Islet precursor cell (in vitro differentiated cells): ENCODE results near the gene GRIP2.

ENCODE experiments used
- DNase-seq: peaks from one replicate; pipeline ENCODE4 v3.0.0-alpha.2; 2018

GRIP2 gene

GRCh38 chr3:14519406-14519805 is 20.7 kb downstream of the GRIP2 start:
- DNase-seq: peak; percentile 35

GRCh38 chr3:14518893-14519292 is 21.2 kb downstream of the GRIP2 start:
- DNase-seq: peak; percentile 18

GRCh38 chr3:14518432-14518802 is 21.7 kb downstream of the GRIP2 start:
- DNase-seq: no peak

- peak; percentile 56 for DNase-seq
These were observed 22.3 kb downstream of the GRIP2 start for GRCh38 chr3:14517601-14518431.

- DNase-seq: peak; percentile 30
These were observed 23.3 kb downstream of the GRIP2 start for GRCh38 chr3:14516738-14517345.

GRCh38 chr3:14515526-14515925 is 24.6 kb downstream of the GRIP2 start:
- peak; percentile 15 for DNase-seq

- DNase-seq: peak; percentile 54
These were observed 25.8 kb downstream of the GRIP2 start for GRCh38 chr3:14514323-14514720.

- DNase-seq: no peak
These were observed 26.4 kb downstream of the GRIP2 start for GRCh38 chr3:14513566-14514322.

GRCh38 chr3:14512942-14513327 is 27.2 kb downstream of the GRIP2 start:
- DNase-seq: no peak

GRCh38 chr3:14512281-14512941 is 27.7 kb downstream of the GRIP2 start:
- DNase-seq: no peak

GRCh38 chr3:14511623-14512280 is 28.4 kb downstream of the GRIP2 start:
- DNase-seq: no peak

GRCh38 chr3:14510838-14511622 is 29.1 kb downstream of the GRIP2 start:
- DNase-seq: no peak

- no peak for DNase-seq
These were observed 30.4 kb downstream of the GRIP2 start for GRCh38 chr3:14509796-14510100.

GRCh38 chr3:14508966-14509795 is 31.0 kb downstream of the GRIP2 start:
- peak; percentile 89 for DNase-seq

- no peak for DNase-seq
These were observed 31.7 kb downstream of the GRIP2 start for GRCh38 chr3:14508505-14508819.

- no peak for DNase-seq
These were observed 32.2 kb downstream of the GRIP2 start for GRCh38 chr3:14507757-14508504.

GRCh38 chr3:14507305-14507741 is 32.8 kb downstream of the GRIP2 start:
- no peak for DNase-seq

GRCh38 chr3:14506626-14507304 is 33.4 kb downstream of the GRIP2 start:
- DNase-seq: no peak

- DNase-seq: peak; percentile 49
These were observed 34.2 kb downstream of the GRIP2 start for GRCh38 chr3:14505803-14506500.
